CD8-positive, alpha-beta memory T cell (primary cell): Measurements from ENCODE around the gene RAD51B. TPM values are rescaled to one million over a fixed set of nuclear protein-coding genes. Genes with fewer than 3 reads are reported as not detected.
"Not testable (repeated sequence)": the region's sequence is repeated elsewhere in the genome, so short reads cannot be mapped to it uniquely, and the experiment has no call there.

Experiments
- CTCF ChIA-PET: fragments of 350-600 bp; sonication (Branson Sonifier 250); formaldehyde crosslinking; loops from one replicate; lab custom pipeline; 2021; ENCODE audit warnings: antibody characterized with exemption; lab: Charles Lee
- POLR2A ChIA-PET: fragments of 350-600 bp; sonication (Branson Sonifier 250); formaldehyde crosslinking; loops from one replicate; lab custom pipeline; 2021; ENCODE audit warnings: antibody characterized with exemption; lab: Charles Lee
- DNase-seq, 5 donors: peaks; one replicate each; pipeline versions ENCODE4 v3.0.0 to v3.0.0-alpha.2; 2020 to 2022; ENCODE audit warnings: mixed read lengths in 1 of 5
- H3K27ac ChIP-seq: one replicate; pipeline ENCODE4 v1.7.0; 2013; ENCODE audit warnings: low read depth, mild to moderate bottlenecking, low read length, moderate library complexity
- H3K27me3 ChIP-seq: 2 replicates; pipeline ENCODE4 v1.7.0; 2013; ENCODE audit warnings: low read length, mild to moderate bottlenecking; ENCODE audit not compliant: insufficient read depth, poor library complexity, severe bottlenecking
- H3K36me3 ChIP-seq: 2 replicates; pipeline ENCODE4 v1.7.0; 2013; ENCODE audit warnings: mild to moderate bottlenecking, low read length, moderate library complexity; ENCODE audit not compliant: insufficient read depth
- H3K4me1 ChIP-seq: 2 replicates; pipeline ENCODE4 v1.7.0; 2013; ENCODE audit warnings: mild to moderate bottlenecking, low read length, moderate library complexity; ENCODE audit not compliant: insufficient read depth
- H3K4me3 ChIP-seq: 2 replicates; pipeline ENCODE4 v1.7.0; 2013; ENCODE audit warnings: mild to moderate bottlenecking, low read length
- H3K9me3 ChIP-seq: 2 replicates; pipeline ENCODE4 v1.7.0; 2013; ENCODE audit warnings: mild to moderate bottlenecking, low read length
- H3K27ac Mint-ChIP-seq, 8 donors: one replicate each; pipeline ENCODE4 v1.8.0; 2020 to 2021; ENCODE audit warnings: mixed read lengths in 8 of 8, mild to moderate bottlenecking in 6 of 8, inconsistent platforms in 3 of 8, moderate library complexity in 3 of 8
- H3K27me3 Mint-ChIP-seq, 2 donors: one replicate each; pipeline ENCODE4 v1.8.0; 2020 to 2021; ENCODE audit warnings: mixed read lengths in 2 of 2, mild to moderate bottlenecking in 1 of 2, moderate library complexity in 1 of 2
- H3K36me3 Mint-ChIP-seq, 3 donors: one replicate each; pipeline ENCODE4 v1.8.0; 2020 to 2021; ENCODE audit warnings: mixed read lengths in 3 of 3, inconsistent platforms in 1 of 3, mild to moderate bottlenecking in 1 of 3
- H3K4me1 Mint-ChIP-seq, 3 donors: one replicate each; pipeline ENCODE4 v1.8.0; 2020 to 2021; ENCODE audit warnings: mixed read lengths in 3 of 3, inconsistent platforms in 1 of 3, mild to moderate bottlenecking in 1 of 3
- H3K4me3 Mint-ChIP-seq, 7 donors: one replicate each; pipeline ENCODE4 v1.8.0; 2020 to 2021; ENCODE audit warnings: mixed read lengths in 7 of 7, mild to moderate bottlenecking in 6 of 7, moderate library complexity in 4 of 7, inconsistent platforms in 2 of 7
- H3K9me3 Mint-ChIP-seq, 5 donors: one replicate each; pipeline ENCODE4 v1.8.0; 2020 to 2022; ENCODE audit warnings: mixed read lengths in 5 of 5, mild to moderate bottlenecking in 3 of 5, moderate library complexity in 2 of 5, inconsistent platforms in 1 of 5
- polyA plus RNA-seq: library from polyadenylated mRNA; unstranded; fragments of 300-500 nt; fragmentation: Illumina TruSeq; gene quantifications from one replicate; pipeline ENCODE4 v1.2.3, GENCODE V29; 2021
- total RNA-seq, 2 experiments: library from RNA; stranded (reverse); gene quantifications; one replicate each; pipeline ENCODE4 v1.2.3, GENCODE V29; 2021

Gene RAD51B
- total and polyA plus RNA-seq, 3 experiments from 2014 or later, result 15.7 to 22.9 (median 17.4) TPM

- no peaks in the 10 kb centered on the region for H3K27me3 ChIP-seq
- Mint-ChIP-seq H3K27me3 (no peaks in the 10 kb centered on the region), H3K4me1 (peaks cover 14 to 23% (median 23%) of the 10 kb centered on the region in 3 donors), H3K36me3 (peaks cover 0 to 8% (median 4%) of the 10 kb centered on the region in 3 donors), H3K9me3 (no peaks in the 10 kb centered on the region), H3K4me3 (no peak overlapping the region), H3K27ac (no peak overlapping the region)
- no peak overlapping the region for H3K4me3 ChIP-seq
- peaks cover 11% of the 10 kb centered on the region for H3K4me1 ChIP-seq
- no peak for DNase-seq
- no peaks in the 10 kb centered on the region for H3K36me3 ChIP-seq
- ChIA-PET CTCF (no interaction called here), POLR2A (no interaction called here)
- H3K27ac ChIP-seq, result no peak overlapping the region
- H3K9me3 ChIP-seq, result no peaks in the 10 kb centered on the region
These were observed 358.7 kb downstream of the RAD51B start for GRCh38 chr14:68178282-68178681.

- H3K36me3 Mint-ChIP-seq, result peaks cover 0 to 2% (median 0%) of the 10 kb centered on the region in 3 donors
- H3K9me3 Mint-ChIP-seq, result no peaks in the 10 kb centered on the region
- ChIA-PET CTCF (no interaction called here), POLR2A (no interaction called here)
- no peaks in the 10 kb centered on the region for H3K27me3 Mint-ChIP-seq
- H3K27ac Mint-ChIP-seq, result no peak overlapping the region
- Histone ChIP-seq H3K9me3 (no peaks in the 10 kb centered on the region), H3K27me3 (no peaks in the 10 kb centered on the region), H3K36me3 (no peaks in the 10 kb centered on the region), H3K4me1 (peaks cover 11% of the 10 kb centered on the region), H3K4me3 (no peak overlapping the region), H3K27ac (no peak overlapping the region)
- DNase-seq, result no peak
- peaks cover 17 to 35% (median 34%) of the 10 kb centered on the region in 3 donors for H3K4me1 Mint-ChIP-seq
- H3K4me3 Mint-ChIP-seq, result no peak overlapping the region
These were observed 362.1 kb downstream of the RAD51B start for GRCh38 chr14:68181519-68182326.

- peak overlapping the region in 5 of 8 donors; percentile 1 to 69 (median 44) for H3K27ac Mint-ChIP-seq
- Histone ChIP-seq H3K36me3 (no peaks in the 10 kb centered on the region), H3K27me3 (no peaks in the 10 kb centered on the region), H3K4me1 (peaks cover 11% of the 10 kb centered on the region), H3K4me3 (no peak overlapping the region), H3K9me3 (no peaks in the 10 kb centered on the region), H3K27ac (no peak overlapping the region)
- CTCF ChIA-PET, result no interaction called here
- peaks cover 0 to 2% (median 0%) of the 10 kb centered on the region in 3 donors for H3K36me3 Mint-ChIP-seq
- no peak for DNase-seq
- H3K4me3 Mint-ChIP-seq, result peak overlapping the region in 2 of 7 donors; percentile 16 to 33
- H3K9me3 Mint-ChIP-seq, result no peaks in the 10 kb centered on the region
- POLR2A ChIA-PET, result no interaction called here
- H3K27me3 Mint-ChIP-seq, result no peaks in the 10 kb centered on the region
- peaks cover 17 to 37% (median 34%) of the 10 kb centered on the region in 3 donors for H3K4me1 Mint-ChIP-seq
These were observed 362.9 kb downstream of the RAD51B start for GRCh38 chr14:68182492-68182891.

- H3K27ac ChIP-seq, H3K36me3 ChIP-seq, DNase-seq, H3K27me3 Mint-ChIP-seq, H3K4me3 ChIP-seq, H3K36me3 Mint-ChIP-seq, POLR2A ChIA-PET, H3K27me3 ChIP-seq, CTCF ChIA-PET, H3K27ac Mint-ChIP-seq, H3K9me3 ChIP-seq, H3K9me3 Mint-ChIP-seq, H3K4me3 Mint-ChIP-seq: not testable (repeated sequence)
- peaks cover 11% of the 10 kb centered on the region for H3K4me1 ChIP-seq
- peaks cover 11 to 28% (median 24%) of the 10 kb centered on the region in 3 donors for H3K4me1 Mint-ChIP-seq
These were observed 367.1 kb downstream of the RAD51B start for GRCh38 chr14:68186500-68187276.

- ChIA-PET POLR2A (no interaction called here), CTCF (no interaction called here)
- no peaks in the 10 kb centered on the region for H3K36me3 Mint-ChIP-seq
- Histone ChIP-seq H3K27me3 (no peaks in the 10 kb centered on the region), H3K9me3 (no peaks in the 10 kb centered on the region), H3K4me3 (no peak overlapping the region), H3K36me3 (no peaks in the 10 kb centered on the region), H3K27ac (no peak overlapping the region), H3K4me1 (no peaks in the 10 kb centered on the region)
- no peak overlapping the region for H3K27ac Mint-ChIP-seq
- DNase-seq, result no peak
- H3K4me1 Mint-ChIP-seq, result peaks cover 3 to 14% (median 11%) of the 10 kb centered on the region in 3 donors
- H3K27me3 Mint-ChIP-seq, result no peaks in the 10 kb centered on the region
- no peaks in the 10 kb centered on the region for H3K9me3 Mint-ChIP-seq
- H3K4me3 Mint-ChIP-seq, result no peak overlapping the region
These were observed 368.6 kb downstream of the RAD51B start for GRCh38 chr14:68188174-68188573.

GRCh38 chr14:68190032-68190431 is 370.5 kb downstream of the RAD51B start:
- no peak overlapping the region for H3K4me3 Mint-ChIP-seq
- peaks cover 3 to 14% (median 11%) of the 10 kb centered on the region in 3 donors for H3K4me1 Mint-ChIP-seq
- no peak overlapping the region for H3K27ac ChIP-seq
- no peaks in the 10 kb centered on the region for H3K27me3 Mint-ChIP-seq
- H3K36me3 Mint-ChIP-seq, result peaks cover 0 to 1% (median 0%) of the 10 kb centered on the region in 3 donors
- H3K27me3 ChIP-seq, result no peaks in the 10 kb centered on the region
- ChIA-PET CTCF (no interaction called here), POLR2A (no interaction called here)
- H3K4me1 ChIP-seq, result no peaks in the 10 kb centered on the region
- DNase-seq, result no peak
- H3K4me3 ChIP-seq, result no peak overlapping the region
- no peaks in the 10 kb centered on the region for H3K9me3 Mint-ChIP-seq
- no peaks in the 10 kb centered on the region for H3K36me3 ChIP-seq
- H3K9me3 ChIP-seq, result no peaks in the 10 kb centered on the region
- H3K27ac Mint-ChIP-seq, result no peak overlapping the region

GRCh38 chr14:68191567-68192321 is 372.2 kb downstream of the RAD51B start:
- H3K36me3 ChIP-seq, result no peaks in the 10 kb centered on the region
- H3K9me3 Mint-ChIP-seq, result no peaks in the 10 kb centered on the region
- H3K27me3 ChIP-seq, result no peaks in the 10 kb centered on the region
- no peak for DNase-seq
- no peaks in the 10 kb centered on the region for H3K4me1 ChIP-seq
- CTCF ChIA-PET, result no interaction called here
- H3K4me1 Mint-ChIP-seq, result peaks cover 0 to 2% (median 0%) of the 10 kb centered on the region in 3 donors
- no peak overlapping the region for H3K27ac ChIP-seq
- H3K27ac Mint-ChIP-seq, result no peak overlapping the region
- H3K4me3 ChIP-seq, result no peak overlapping the region
- no peak overlapping the region for H3K4me3 Mint-ChIP-seq
- no peaks in the 10 kb centered on the region for H3K9me3 ChIP-seq
- H3K36me3 Mint-ChIP-seq, result peaks cover 0 to 1% (median 0%) of the 10 kb centered on the region in 3 donors
- H3K27me3 Mint-ChIP-seq, result no peaks in the 10 kb centered on the region
- POLR2A ChIA-PET, result no interaction called here
